8988T (cell line): ENCODE measurements around the gene APCDD1L.
"Not testable (repeated sequence)": the region's sequence is repeated elsewhere in the genome, so short reads cannot be mapped to it uniquely, and the experiment has no call there.

Experiments
- DNase-seq: peaks from one replicate; pipeline ENCODE4 v3.0.0; 2011

The APCDD1L gene

DNA sequence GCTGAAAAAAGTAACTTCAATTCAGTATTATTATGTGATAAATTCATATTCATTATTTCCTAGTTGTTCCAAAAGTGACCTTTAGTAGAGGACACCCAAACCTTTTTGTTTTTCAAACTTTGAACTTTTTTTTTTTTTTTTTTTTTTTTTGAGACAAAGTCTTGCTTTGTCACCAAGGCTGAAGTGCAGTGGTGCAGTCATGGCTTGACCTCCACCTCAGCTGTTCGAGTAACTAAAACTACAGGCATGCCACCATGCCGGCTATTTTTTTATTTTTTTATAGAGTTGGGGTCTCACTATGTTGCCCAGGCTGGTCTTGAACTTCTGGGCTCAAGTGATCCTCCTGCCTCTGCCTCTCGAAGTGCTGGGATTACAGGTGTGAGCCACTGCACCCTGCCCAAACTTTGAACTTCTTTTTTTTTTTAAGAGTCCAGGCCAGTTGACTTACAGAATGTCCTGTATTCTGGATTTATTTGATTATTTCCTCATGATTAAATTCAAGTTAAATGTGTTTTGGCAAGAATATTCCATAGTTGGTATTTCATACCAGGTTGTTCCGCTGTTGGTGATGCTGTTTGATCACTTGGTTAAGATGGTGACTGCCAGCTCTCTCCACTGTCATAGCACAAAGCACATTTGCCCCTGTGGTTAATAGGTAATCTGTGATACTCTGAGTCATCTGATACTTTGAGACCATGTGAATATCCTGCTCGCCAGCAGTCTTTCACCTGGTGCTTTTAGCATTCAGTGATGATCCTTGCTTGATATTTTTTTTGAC is 78.1 kb downstream of the APCDD1L start:
- DNase-seq = no peak

DNA sequence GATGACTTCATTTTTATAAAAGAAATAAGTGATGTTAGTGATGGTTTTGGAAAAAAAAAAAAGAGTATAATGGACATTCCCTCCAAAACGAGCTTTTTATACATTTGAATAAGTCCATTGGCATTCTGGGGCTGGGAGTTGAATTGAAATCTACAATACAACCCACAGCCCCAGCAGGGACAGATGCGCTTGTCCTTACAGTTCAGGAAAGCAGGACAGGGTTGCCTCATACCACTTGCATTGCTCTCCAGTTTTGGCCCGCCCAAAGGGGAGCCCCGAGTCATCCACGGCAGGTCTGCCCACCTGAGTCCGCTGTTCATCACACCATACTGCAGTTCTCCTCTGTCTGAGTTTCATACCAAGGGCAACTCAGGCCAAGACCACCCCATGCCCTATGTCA is 80.0 kb downstream of the APCDD1L start:
- no peak for DNase-seq

DNA sequence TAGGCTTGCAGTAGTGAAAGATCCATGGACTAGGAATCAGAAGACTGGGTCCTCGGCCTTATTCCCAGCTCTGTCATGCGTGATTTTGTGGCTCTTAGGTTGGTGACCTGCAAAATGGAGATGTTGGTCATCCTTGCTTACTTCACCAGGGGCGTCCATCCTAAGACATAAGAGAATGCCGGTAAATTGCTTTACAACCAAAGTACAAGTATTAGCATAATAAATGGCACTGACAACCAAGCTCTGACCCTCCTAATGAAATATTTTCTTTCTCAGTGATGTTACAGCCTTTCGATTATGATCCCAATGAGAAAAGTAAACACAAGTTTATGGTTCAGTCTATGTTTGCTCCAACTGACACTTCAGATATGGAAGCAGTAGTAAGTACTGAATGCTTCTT is 80.9 kb downstream of the APCDD1L start:
- no peak for DNase-seq

DNA sequence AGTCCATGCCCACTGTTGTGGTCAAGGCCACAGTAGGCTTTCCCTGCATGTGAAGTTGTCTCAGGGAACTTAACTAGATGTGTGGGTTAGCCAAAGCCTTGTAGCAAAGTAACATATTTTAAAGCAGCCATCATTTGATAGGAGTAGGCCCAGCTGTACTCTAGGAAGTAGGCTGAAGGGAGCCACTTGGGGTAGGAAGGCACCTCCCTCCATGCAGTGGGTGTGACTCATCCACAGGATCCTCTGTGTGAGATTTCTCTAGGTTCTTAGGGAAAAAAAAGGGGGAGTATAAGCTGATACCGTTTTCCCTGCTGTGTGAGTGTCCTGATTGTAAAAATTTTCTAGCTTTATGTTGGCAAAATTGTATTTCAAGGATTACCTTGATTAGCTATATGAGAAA is 81.4 kb downstream of the APCDD1L start:
- DNase-seq = no peak

DNA sequence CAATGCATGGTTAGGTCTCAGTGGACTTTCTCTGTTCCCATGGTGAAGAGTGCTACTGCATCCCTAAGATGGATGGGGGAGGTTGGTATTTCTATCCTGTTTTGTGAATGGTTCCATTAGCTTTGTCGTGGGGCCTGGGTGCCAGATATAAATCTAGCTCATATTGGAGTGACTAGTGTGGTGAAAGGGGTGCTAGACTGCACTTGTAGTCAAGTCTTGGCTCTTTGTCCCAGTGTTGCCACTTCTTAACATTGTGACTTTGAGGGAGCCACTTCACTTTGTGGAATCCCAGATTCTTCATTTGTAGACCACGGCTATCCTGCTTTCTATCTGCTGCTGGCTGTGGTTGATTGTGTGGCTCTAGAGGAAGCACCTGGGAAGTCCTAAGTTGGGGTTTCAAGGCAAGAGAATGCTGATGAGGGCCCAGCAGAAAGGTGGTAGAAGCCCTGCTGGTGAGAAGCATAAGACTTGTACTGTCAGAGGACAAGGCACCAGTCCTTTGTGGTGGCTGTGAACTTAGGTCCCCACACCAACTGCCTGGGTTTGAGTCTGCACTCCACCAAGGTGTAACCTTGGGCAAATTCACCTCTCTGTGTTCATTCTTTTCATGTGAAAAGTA is 82.1 kb downstream of the APCDD1L start:
- no peak for DNase-seq

DNA sequence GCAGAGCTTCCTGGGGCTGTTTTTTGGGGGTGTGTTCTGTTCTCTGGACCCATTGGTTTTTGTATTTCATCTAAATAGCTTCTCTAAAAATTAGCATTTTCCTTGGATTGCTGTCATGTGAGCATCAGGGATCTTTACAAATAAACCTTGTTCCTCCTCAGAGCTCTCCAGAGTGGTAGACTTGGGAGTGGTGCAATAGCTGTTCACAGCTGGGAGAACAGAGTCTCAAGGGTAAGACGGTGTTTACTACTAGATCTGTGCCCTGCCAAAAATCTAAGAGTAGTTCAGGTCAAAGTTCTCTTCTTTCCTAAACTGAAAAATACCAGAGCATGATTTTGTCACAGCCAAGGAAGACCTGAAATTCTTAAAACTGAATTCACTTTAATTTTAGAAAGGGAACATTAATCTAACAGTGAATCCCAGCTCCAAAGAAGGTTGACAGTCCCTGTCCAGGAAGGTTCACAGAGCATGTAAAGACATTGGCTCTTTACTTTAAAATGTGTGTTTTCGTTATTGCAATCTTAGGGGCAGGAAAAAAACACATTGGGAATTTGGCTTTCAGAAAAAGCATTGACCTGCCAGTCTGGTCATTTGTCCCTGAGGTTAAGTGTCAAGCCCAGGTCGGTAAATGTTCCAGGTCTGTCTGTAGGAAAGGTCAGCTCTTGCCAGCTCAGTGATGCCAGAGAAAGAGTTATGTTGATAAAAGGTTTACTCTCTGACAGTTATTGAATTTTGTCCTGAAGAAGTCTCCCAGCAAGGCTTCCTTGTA is 82.8 kb downstream of the APCDD1L start:
- no peak for DNase-seq

DNA sequence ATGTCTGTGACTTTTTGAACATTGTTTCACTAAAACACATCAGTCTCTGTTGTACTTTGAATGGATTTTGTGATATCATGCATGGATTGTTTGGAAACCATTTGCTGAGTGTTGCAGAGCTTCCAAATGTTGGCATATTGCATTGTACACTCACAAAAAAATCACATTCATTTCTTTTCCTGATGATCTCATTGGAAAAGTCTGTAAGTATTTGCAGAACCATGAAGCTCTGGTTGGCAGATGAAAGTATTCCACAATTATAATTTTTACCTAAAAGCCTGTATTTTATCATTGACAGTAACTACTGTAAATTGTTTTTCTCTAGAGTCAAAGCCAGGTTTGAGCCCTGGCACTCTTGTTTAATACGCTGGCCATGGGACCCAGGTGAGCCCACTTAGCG is 84.1 kb downstream of the APCDD1L start:
- DNase-seq = no peak

DNA sequence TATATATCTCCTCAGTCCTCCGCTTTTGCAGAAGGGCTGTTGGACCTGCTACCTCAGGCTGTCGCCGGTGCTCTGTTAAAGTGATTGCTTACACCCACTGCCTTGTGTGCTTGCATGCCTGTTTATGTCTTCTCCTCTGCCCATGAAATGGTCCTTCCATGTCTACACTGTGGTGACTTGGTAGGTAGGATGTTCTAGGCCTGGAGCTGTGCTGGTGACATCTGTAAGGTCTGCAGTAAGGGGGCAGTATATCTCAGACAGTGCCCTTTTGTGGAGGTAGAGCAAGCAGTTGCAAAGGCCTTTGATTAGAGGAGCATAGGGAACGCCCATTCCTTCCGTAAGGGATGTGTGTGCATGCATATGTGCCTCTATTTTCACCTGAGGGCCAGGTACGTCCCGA is 85.9 kb downstream of the APCDD1L start:
- no peak for DNase-seq

DNA sequence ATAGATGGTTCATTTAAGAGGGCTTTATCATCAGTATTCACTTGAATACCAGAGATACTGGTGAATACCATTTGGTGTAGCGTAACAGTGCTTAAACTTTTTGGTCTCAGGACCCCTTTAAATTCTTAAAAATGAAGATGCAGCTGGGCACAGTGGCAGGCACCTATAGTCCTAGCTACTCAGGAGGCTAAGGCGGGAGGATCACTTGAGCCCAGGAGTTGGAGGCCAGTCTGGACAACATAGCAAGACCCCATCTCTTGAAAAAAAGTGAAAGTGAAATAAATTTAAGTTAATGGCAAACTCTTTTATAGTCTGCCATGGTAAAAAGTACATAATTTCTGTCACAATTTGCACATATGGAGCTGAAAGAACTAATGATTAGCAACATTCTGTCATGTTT is 86.8 kb downstream of the APCDD1L start:
- no peak for DNase-seq

DNA sequence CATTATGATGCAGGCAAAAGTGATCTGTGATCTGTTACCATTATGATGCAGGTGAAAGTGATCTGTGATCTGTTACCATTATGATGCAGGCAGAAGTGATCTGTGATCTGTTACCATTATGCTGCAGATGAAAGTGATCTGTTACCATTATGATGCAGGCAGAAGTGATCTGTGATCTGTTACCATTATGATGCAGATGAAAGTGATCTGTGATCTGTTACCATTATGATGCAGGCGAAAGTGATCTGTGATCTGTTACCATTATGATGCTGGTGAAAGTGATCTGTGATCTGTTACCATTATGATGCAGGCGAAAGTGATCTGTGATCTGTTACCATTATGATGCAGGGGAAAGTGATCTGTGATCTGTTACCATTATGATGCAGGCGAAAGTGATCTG is 87.6 kb downstream of the APCDD1L start:
- not testable (repeated sequence) for DNase-seq

DNA sequence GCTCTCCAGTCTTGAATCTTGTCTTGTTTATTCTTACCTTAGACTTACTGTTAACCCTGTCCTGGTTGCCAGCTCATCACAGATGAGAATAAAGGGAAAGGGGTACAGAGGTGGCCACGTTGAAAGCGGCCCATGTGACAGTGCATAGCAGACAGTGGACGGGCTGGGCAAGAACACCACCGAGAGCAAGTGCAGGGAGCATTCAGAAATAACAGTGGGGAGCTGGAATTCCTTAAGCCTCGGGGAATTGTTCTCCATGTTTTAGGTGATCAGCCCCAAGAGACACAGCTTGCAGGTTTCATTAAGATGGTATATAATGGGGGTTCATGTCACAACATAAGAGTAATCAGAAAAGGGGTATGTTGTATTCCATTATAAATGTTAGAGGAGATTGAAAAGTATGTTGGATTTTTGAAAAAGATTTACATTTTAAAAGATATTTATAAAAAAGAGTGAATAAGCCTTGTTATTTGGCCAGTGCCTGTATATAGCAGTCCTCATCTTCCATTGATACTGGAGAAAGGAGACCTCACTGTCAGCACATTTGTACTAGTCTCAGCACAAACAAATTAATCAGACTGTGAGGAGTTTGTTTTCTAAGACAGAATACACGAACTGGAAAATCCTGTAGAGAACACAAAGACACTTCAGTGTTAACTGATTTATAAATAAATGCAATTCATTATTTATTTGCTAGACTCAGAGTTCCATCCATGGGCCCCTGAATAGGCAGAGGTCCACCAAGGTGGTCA is 90.8 kb downstream of the APCDD1L start:
- no peak for DNase-seq

DNA sequence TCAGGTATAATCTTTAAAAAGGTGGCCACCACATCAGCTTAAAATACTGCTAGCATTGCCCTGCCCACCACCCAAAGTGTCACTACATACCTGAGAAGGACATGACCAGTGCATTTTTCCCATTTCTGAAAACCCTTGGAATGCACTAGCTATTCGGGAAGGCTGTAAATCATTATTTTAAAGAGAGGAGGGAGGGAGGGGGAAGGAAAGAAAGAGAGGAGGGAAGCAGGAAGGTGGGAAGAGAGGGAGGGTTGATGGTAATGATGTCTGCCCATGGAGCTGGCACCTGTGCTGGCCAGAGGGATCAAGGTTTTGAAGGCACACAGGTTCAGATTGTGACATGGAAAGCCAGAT is 93.7 kb downstream of the APCDD1L start:
- DNase-seq = no peak

DNA sequence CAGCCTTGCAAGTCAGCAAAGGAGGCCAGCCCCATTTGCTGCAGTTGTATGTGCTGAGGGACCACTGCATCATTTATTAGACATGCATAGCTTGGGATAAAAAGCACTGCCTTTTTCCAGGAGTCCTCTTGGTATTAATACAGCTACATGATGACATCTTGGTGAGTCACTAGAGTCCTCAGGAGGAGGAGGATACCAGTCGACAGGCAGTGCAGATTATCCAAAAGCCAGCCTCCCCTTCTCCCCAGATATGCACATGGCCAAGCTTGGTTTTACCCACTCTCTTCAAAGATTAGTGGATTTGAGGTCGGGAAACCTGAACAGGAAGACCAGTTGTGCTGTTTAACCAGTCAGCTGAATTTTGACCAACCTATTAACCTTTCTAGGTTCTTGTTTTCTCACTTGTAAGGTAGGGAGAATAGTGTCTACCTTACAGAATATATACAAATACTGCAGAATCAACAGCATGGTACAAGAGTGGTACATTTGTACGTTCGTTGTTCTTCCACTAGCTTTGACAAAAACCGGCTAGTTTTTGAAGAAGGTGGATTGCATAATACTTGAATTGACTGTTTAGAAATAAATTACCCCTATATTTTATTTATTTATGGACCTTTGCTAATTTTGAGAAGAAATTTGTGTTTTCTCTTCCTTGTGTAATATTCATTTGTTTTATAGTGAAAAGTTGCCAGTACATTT is 94.3 kb downstream of the APCDD1L start:
- peak; percentile 44 for DNase-seq

DNA sequence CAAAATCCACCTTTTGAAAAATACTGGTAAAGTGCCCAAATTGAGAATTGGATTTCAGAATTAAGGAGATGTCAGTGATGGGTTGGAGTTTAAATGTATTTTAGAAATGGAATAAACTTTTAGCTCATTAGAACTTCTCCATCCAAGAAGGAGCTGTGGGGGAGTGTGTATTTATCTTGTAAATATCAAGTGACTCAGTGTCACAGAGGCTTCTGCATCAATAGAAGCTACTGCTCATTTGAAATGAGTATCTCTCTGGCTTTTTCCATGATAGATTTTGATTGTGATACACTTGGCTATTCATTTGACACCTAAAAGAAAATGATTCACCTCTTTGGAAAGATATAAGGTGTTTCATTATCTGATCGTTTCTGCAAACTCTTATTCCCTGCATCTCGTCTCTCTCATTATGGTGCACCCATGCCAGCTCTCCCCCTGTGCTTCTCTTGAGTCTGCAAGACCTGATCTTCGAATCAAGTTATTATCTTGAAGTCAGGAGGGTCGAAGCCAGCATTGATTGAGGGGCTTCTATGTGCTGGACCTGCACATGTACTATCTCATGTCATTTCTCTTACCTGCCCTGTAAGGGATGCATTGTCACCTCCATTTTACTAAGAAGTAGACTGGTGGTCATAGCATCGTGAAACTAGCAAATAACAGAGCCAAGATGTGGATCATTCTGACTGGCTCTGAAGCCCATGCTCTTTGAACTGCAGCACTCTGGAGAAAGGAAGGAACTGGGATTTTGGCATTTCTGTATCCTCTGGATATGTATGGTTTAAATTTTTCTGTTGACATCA is 96.0 kb downstream of the APCDD1L start:
- DNase-seq = no peak

DNA sequence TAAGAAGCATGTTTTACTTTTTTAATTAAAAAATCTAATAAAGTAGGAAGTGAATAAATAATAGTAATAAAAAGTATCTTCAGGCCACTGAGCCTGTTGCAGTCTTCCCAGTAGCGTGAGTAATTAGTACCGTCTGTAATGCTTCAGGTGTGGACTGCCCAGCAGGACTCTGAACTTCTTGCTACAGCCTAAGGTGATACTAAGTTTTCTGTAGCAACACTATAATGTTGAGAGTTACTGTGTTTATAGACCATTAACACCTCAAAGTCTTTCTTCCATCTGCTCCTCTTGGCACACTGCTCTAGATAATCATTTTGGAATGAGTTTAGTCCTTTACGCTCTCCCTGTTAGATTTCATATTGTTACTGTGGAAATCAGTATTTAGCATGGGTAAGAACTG is 97.8 kb downstream of the APCDD1L start:
- DNase-seq = no peak

DNA sequence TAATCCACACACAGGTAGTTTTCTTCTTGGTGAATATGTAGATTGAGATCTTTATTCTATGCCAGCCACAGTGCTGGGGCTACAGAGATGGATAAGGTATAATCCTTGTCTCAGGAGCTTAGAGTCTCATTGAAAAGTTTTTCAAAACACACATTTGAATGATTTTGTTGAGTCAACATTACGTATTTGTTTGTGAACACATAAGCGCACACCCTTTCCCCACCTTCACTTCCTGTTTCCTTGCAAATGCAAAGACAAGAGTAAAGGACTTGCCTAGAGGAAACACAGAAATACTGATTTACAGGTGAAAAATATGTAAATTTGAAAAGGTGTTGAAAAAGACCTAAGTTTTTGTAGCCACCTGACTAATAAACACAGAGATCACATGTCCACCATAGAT is 98.4 kb downstream of the APCDD1L start:
- DNase-seq = no peak

DNA sequence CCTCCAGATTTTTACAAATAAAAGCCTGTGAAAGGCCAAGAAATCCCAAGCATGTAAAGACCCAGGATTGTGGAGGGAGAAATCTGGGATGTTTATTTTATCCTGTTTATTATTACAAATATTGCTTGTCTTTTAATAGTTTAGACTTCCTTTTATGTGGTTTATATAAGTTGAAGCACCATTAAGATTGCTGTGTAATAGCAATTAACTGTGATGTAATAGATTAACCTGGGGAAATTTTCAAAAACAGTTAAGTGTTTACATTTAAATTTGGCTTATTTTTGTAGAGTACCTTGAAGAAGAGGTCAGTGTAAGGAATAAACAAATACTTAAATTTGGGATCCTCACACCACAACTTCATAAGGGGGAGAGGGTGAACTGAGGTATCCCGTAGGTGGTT is 99.1 kb downstream of the APCDD1L start:
- DNase-seq = no peak

DNA sequence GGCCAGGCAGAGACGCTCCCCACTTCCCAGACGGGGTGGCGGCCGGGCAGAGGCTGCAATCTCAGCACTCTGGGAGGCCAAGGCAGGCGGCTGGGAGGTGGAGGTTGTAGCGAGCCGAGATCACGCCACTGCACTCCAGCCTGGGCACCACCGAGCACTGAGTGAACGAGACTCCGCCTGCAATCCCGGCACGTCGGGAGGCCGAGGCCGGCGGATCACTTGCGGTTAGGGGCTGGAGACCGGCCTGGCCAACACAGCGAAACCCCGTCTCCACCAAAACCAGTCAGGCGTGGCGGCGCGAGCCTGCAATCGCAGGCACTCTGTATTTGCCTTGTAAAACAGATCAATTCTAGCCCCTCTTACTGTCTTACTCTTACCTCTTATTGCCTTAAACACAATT is 100.4 kb downstream of the APCDD1L start:
- DNase-seq = not testable (repeated sequence)

DNA sequence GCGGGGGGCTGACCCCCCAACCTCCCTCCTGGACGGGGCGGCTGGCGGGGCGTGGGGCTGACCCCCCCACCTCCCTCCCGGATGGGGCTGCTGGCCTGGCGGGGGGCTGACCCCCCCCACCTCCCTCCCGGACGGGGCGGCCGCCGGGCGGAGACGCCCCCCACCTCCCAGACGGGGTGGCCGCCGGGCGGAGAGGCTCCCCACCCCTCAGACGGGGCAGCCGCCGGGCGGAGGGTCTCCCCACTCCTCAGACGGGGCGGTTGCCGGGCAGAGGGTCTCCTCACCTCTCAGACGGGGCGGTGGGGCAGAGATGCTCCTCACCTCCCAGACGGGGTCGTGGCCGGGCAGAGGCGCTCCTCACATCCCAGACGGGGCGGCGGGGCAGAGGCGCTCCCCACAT is 101.0 kb downstream of the APCDD1L start:
- DNase-seq = not testable (repeated sequence)
